HepG2 (cell line): Measurements from ENCODE around the gene TSC22D3. TPM values are rescaled to one million over a fixed set of nuclear protein-coding genes. Genes with fewer than 3 reads are reported as not detected.

ENCODE experiments used
- ATAC-seq: fragments of 200-7000 bp; cut with Tn5 transposase; 3 replicates; pipeline ENCODE4 v1.9.1; 2020; ENCODE audit warnings: mild to moderate bottlenecking, moderate library complexity
- BruUV-seq: library from RNA; stranded (reverse); fragments of 400-500 nt; replicated peaks from 2 replicates; lab custom pipeline; 2021; lab: Mats Ljungman, UMichigan
- CTCF ChIA-PET: fragments of 300-600 bp; formaldehyde crosslinking; extraction: SDS; loops from one replicate; lab custom pipeline; 2021; ENCODE audit warnings: low total read pairs, inconsistent platforms, low intra/inter-chr PET ratio; lab: Yijun Ruan, JAX
- POLR2A ChIA-PET: fragments of 350-600 bp; sonication (Branson Sonifier 250); formaldehyde crosslinking; loops from one replicate; lab custom pipeline; 2020; ENCODE audit warnings: antibody characterized with exemption, inconsistent platforms; lab: Yijun Ruan, JAX
- DNase-seq: peaks from one replicate; pipeline ENCODE4 v3.0.0-alpha.2; 2015; ENCODE audit warnings: low spot score
- FAIRE-seq: peaks from 3 replicates; lab custom pipeline; 2011; peaks lifted over from hg19 to GRCh38; lab: Jason Lieb, UNC
- H2AFZ ChIP-seq: one replicate; pipeline ENCODE4 v1.6.1; 2011; ENCODE audit warnings: low read length, inconsistent platforms
- H3K27ac ChIP-seq: fragments of 300-600 bp; 3 replicates; pipeline ENCODE4 v1.8.0; 2011; ENCODE audit warnings: mixed run types, mild to moderate bottlenecking, mixed read lengths, low read length, inconsistent platforms; ENCODE audit not compliant: insufficient read depth; ENCODE audit errors: extremely low read length
- H3K27me3 ChIP-seq, 2 experiments: fragments of 200-600 bp in 1 of 2; 2 replicates in 1 of 2; 3 replicates in 1 of 2; pipeline versions ENCODE4 v1.6.0 to v1.8.0; 2011; ENCODE audit warnings: low read length in 2 of 2, mild to moderate bottlenecking in 2 of 2, moderate library complexity in 2 of 2, inconsistent platforms in 1 of 2; ENCODE audit not compliant: insufficient read depth in 2 of 2, control insufficient read depth in 1 of 2
- H3K36me3 ChIP-seq, 2 experiments: fragments of 200-600 bp in 1 of 2; replicated peaks in 1 of 2; 2 replicates in 1 of 2; 3 replicates in 1 of 2; pipeline versions ENCODE4 v1.5.1 to v1.8.0; 2011; ENCODE audit warnings: low read length in 2 of 2, inconsistent platforms in 1 of 2; ENCODE audit not compliant: insufficient read depth in 2 of 2, control insufficient read depth in 1 of 2
- H3K4me1 ChIP-seq: 2 replicates; pipeline ENCODE4 v1.5.1; 2012; ENCODE audit warnings: low read length, inconsistent platforms; ENCODE audit not compliant: insufficient read depth
- H3K4me2 ChIP-seq: 2 replicates; pipeline ENCODE4 v1.6.0; 2011; ENCODE audit warnings: low read depth, low read length, inconsistent platforms
- H3K4me3 ChIP-seq, 3 experiments: fragments of 200-600 bp in 1 of 3; sonication (generic), shearing (Covaris generic) in 1 of 3; replicated peaks in 1 of 3; 2 replicates each; pipeline ENCODE4 v1.5.1; 2011 to 2016; ENCODE audit warnings: low read length in 3 of 3, inconsistent platforms in 2 of 3, low read depth in 2 of 3, mild to moderate bottlenecking in 2 of 3, control low read depth in 1 of 3, mixed read lengths in 1 of 3; ENCODE audit not compliant: insufficient read depth in 1 of 3
- H3K79me2 ChIP-seq: one replicate; pipeline ENCODE4 v1.6.1; 2011; ENCODE audit warnings: low read length, inconsistent platforms; ENCODE audit not compliant: insufficient read depth
- H3K9ac ChIP-seq: 2 replicates; pipeline ENCODE4 v1.6.0; 2011; ENCODE audit warnings: mild to moderate bottlenecking, low read depth, low read length, inconsistent platforms; ENCODE audit not compliant: insufficient read depth
- H3K9me3 ChIP-seq: 2 replicates; pipeline ENCODE4 v1.5.1; 2012; ENCODE audit warnings: mild to moderate bottlenecking, low read length
- H4K20me1 ChIP-seq: 2 replicates; pipeline ENCODE4 v1.6.0; 2011; ENCODE audit warnings: inconsistent platforms, mild to moderate bottlenecking, low read length, moderate library complexity; ENCODE audit not compliant: insufficient read depth
- AGO2 ChIP-seq: fragments of 200-400 bp; formaldehyde crosslinking; optimal IDR thresholded peaks from 2 replicates; pipeline ENCODE3; 2017; ENCODE audit warnings: mild to moderate bottlenecking, low read depth, low read length, moderate library complexity
- FOSL2 ChIP-seq: sonication (generic); formaldehyde crosslinking; IDR thresholded peaks from 2 replicates; pipeline ENCODE4 v1.4.0; 2020; ENCODE audit warnings: missing genetic modification reagents
- GFI1 ChIP-seq: sonication (generic); formaldehyde crosslinking; IDR thresholded peaks from 2 replicates; pipeline ENCODE4 v1.5.0; 2020; ENCODE audit warnings: missing genetic modification reagents, mild to moderate bottlenecking, borderline replicate concordance
- HNRNPL ChIP-seq: fragments of 200-400 bp; formaldehyde crosslinking; IDR thresholded peaks from 2 replicates; pipeline ENCODE4 v1.6.1; 2017; ENCODE audit warnings: mild to moderate bottlenecking, low read depth, low read length
- JUN ChIP-seq: sonication (generic); formaldehyde crosslinking; IDR thresholded peaks from 2 replicates; pipeline ENCODE4 v1.4.0; 2020; ENCODE audit warnings: mild to moderate bottlenecking, missing genetic modification reagents
- NBN ChIP-seq: fragments of 450-650 bp; conservative IDR thresholded peaks from 2 replicates; pipeline ENCODE4 v1.6.1; 2017
- PRMT3 ChIP-seq: sonication (generic); formaldehyde crosslinking; IDR thresholded peaks from 2 replicates; pipeline ENCODE4 v1.8.1; 2022; ENCODE audit warnings: low read depth, mild to moderate bottlenecking, moderate library complexity, missing genetic modification reagents, borderline replicate concordance
- SIX1 ChIP-seq: sonication (generic); formaldehyde crosslinking; IDR thresholded peaks from 2 replicates; pipeline ENCODE4 v1.4.0; 2020; ENCODE audit warnings: missing genetic modification reagents, borderline replicate concordance
- THAP11 ChIP-seq: IDR thresholded peaks from 2 replicates; pipeline ENCODE4 v1.6.1; 2016; ENCODE audit warnings: missing biosample characterization, missing genetic modification reagents
- ZBTB33 ChIP-seq: sonication (generic); formaldehyde crosslinking; IDR thresholded peaks from 2 replicates; pipeline ENCODE4 v1.4.0; 2020; ENCODE audit warnings: missing genetic modification reagents
- ZBTB39 ChIP-seq: sonication (generic); formaldehyde crosslinking; IDR thresholded peaks from 2 replicates; pipeline ENCODE4 v1.5.0; 2020; ENCODE audit warnings: missing genetic modification reagents
- ZFP36L1 ChIP-seq: sonication (generic); formaldehyde crosslinking; IDR thresholded peaks from 2 replicates; pipeline ENCODE4 v1.8.0; 2022; ENCODE audit warnings: mild to moderate bottlenecking, missing genetic modification reagents, moderate library complexity
- ZNF12 ChIP-seq: sonication (generic); formaldehyde crosslinking; IDR thresholded peaks from 2 replicates; pipeline ENCODE4 v1.5.0; 2020; ENCODE audit warnings: missing genetic modification reagents
- ZNF207 ChIP-seq: fragments of 450-650 bp; IDR thresholded peaks from 2 replicates; pipeline ENCODE4 v1.6.1; 2016; ENCODE audit warnings: antibody characterized with exemption, borderline replicate concordance
- ZNF839 ChIP-seq: sonication (generic); formaldehyde crosslinking; IDR thresholded peaks from 2 replicates; pipeline ENCODE4 v1.4.0; 2020; ENCODE audit warnings: missing genetic modification reagents, mild to moderate bottlenecking, borderline replicate concordance
- WGBS: methylation state at CpG from one replicate; pipeline ENCODE4 v1.1.6; 2017; ENCODE audit warnings: low lambda C conversion rate; 5-methylcytosine and 5-hydroxymethylcytosine counted together
- in situ Hi-C: cut with HindIII; loops from 2 replicates; pipeline ENCODE4 v1.10.0; 2017; ENCODE audit warnings: low pct_unique_long_range_greater_than_20kb; ENCODE audit not compliant: extremely low pct_ligation_motif_present
- intact Hi-C: fragments of 100-400 bp; cut with micrococcal nuclease; formaldehyde crosslinking; loops from one replicate; pipeline ENCODE4 v1.10.0; 2022; ENCODE audit not compliant: unreplicated experiment
- polyA plus RNA-seq, 8 experiments: library from polyadenylated mRNA; depleted of rRNA in 3 of 8; stranded (reverse) in 7 of 8; unstranded in 1 of 8; fragments of >200 nt; fragmentation: Illumina TruSeq in 4 of 8; extraction: Trizol in 4 of 8; gene quantifications; 2 replicates each; pipeline versions ENCODE4 v1.2.1 to v1.2.3, GENCODE V29; 2011 to 2016; ENCODE audit warnings: low read depth in 4 of 8, missing spikeins in 1 of 8, mixed read lengths in 1 of 8; ENCODE audit not compliant: insufficient read depth in 1 of 8
- total RNA-seq, 5 experiments: library from RNA; depleted of rRNA; stranded (reverse); fragments of >200 nt; fragmentation: Illumina TruSeq; extraction: Trizol; gene quantifications; 2 replicates each; pipeline ENCODE4 v1.2.3, GENCODE V29; 2016; ENCODE audit warnings: low read depth in 1 of 5
- TF ChIP-seq, protein P1 (sequence below): sonication (generic); formaldehyde crosslinking; IDR thresholded peaks from 2 replicates; pipeline ENCODE4 v1.8.1; 2023; ENCODE audit warnings: mild to moderate bottlenecking, missing genetic modification reagents
- TF ChIP-seq, protein P2 (sequence below): sonication (generic); formaldehyde crosslinking; IDR thresholded peaks from 2 replicates; pipeline ENCODE4 v1.4.0; 2020; ENCODE audit warnings: missing genetic modification reagents

TSC22D3 gene
- total and polyA plus RNA-seq, 2 of the 13 experiments (the other 11 are each of a cell fraction or from before 2014, with no cell fraction given) = 0.82 to 1.5 TPM

DNA sequence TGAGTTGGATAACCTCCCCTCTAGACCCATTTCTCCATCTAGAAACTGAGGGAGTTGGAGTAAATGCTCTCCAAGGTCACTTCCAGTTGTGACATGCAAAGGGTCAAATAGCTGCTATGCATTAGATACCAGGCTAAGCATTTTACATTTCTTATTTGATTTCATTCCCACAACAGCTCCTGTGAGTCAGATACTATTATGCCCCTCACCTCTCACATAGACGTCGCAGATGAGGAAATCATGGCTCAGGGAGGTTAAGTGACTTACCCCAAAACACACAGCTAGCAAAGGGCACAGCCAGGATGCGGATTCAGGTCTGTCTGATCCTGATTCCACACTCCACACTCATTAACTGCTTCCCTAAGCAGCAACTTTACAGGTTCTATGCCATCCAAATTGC, 89.6 kb downstream of the TSC22D3 start:
- Histone ChIP-seq H3K79me2 (no peaks in the 10 kb centered on the region), H3K9me3 (no peaks in the 10 kb centered on the region), H2AFZ (no peak overlapping the region), H3K4me1 (no peaks in the 10 kb centered on the region), H3K27me3 (no peaks in the 10 kb centered on the region), H4K20me1 (no peaks in the 10 kb centered on the region), H3K4me2 (no peak overlapping the region), H3K9ac (no peak overlapping the region), H3K4me3 (no peak overlapping the region), H3K36me3 (no peaks in the 10 kb centered on the region), H3K27ac (no peak overlapping the region)
- no TSS peak for BruUV-seq
- CTCF ChIA-PET = no interaction called here
- POLR2A ChIA-PET = no interaction called here
- DNase-seq = no peak
- in situ Hi-C loops (no loop called here), intact Hi-C loops (no loop called here)
- WGBS = 89% methylated on average over 2 of the region's 3 CpGs
- FAIRE-seq = no peak
- no peak for ATAC-seq
- TF ChIP-seq ZNF839 (CRISPR knock-in tag) (no peak), ZNF12 (no peak), ZBTB39 (CRISPR knock-in tag) (no peak), NBN (no peak), FOSL2 (CRISPR knock-in tag) (no peak), PRMT3 (CRISPR knock-in tag) (no peak), ZBTB33 (CRISPR knock-in tag) (no peak), SIX1 (CRISPR knock-in tag) (no peak), AGO2 (no peak), ZFP36L1 (CRISPR knock-in tag) (no peak), JUN (no peak), HNRNPL (no peak), ZNF207 (no peak), THAP11 (CRISPR knock-in tag) (no peak), GFI1 (CRISPR knock-in tag) (no peak)
- TF ChIP-seq, protein P1, sequence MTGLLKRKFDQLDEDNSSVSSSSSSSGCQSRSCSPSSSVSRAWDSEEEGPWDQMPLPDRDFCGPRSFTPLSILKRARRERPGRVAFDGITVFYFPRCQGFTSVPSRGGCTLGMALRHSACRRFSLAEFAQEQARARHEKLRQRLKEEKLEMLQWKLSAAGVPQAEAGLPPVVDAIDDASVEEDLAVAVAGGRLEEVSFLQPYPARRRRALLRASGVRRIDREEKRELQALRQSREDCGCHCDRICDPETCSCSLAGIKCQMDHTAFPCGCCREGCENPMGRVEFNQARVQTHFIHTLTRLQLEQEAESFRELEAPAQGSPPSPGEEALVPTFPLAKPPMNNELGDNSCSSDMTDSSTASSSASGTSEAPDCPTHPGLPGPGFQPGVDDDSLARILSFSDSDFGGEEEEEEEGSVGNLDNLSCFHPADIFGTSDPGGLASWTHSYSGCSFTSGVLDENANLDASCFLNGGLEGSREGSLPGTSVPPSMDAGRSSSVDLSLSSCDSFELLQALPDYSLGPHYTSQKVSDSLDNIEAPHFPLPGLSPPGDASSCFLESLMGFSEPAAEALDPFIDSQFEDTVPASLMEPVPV (CRISPR knock-in tag) = no peak
- TF ChIP-seq, protein P2, sequence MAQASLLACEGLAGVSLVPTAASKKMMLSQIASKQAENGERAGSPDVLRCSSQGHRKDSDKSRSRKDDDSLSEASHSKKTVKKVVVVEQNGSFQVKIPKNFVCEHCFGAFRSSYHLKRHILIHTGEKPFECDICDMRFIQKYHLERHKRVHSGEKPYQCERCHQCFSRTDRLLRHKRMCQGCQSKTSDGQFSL (CRISPR knock-in tag) = no peak
